Peyer's patch (tissue), 4 donors: Measurements from ENCODE around the gene MRAS.

Experiments
- CTCF ChIP-seq, 6 experiments: fragments of 450-650 bp in 4 of 6; fragments of 200-600 bp in 2 of 6; sonication (generic) in 1 of 6; IDR thresholded peaks; one replicate each; pipeline ENCODE4 v1.5.1; 2017 to 2019; ENCODE audit warnings: antibody characterized with exemption in 6 of 6, mild to moderate bottlenecking in 3 of 6, moderate library complexity in 1 of 6
- POLR2A ChIP-seq, 2 donors: fragments of 450-650 bp; IDR thresholded peaks; one replicate each; pipeline ENCODE4 v1.5.1; 2017; ENCODE audit warnings: antibody characterized with exemption in 2 of 2, mild to moderate bottlenecking in 2 of 2, moderate library complexity in 2 of 2

DNA sequence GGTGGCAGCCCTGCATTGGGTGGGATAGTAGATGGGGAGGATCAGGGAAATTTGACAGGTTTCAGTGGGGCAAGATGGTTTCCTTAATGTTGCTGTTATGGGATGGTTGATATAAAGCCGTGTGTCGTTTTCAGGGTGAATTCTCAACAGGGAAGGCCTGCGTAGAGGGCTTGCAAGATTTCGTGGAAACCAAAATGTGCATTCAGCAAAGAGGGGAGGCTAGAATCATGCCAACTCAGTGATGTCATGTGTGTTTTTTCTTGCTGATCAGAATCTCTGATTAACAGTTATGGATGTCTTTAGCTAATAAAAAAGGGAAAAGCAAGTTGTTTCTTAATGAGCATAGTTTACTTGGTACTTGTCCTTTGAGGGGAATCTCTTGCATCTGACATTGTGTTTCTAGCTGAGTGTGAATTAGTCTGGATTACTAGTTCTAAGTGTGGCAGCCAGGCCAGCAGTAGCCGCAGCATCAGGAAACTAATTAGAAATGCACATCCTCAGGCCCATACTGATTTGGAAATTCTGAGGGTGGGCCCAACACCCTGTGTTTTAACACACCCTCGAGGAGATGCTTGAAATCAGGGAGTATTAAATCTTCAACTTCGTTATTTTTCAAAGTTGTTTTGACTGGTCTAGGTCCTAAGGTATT, 24.8 kb downstream of the MRAS start:
- TF ChIP-seq CTCF (IDR thresholded peaks at IDR 0.05) (no peak), POLR2A (IDR thresholded peaks at IDR 0.05) (no peak)
